ENCODE data around the gene COTL1. TPM values are rescaled to one million over a fixed set of nuclear protein-coding genes. Genes with fewer than 3 reads are reported as not detected.

Gene COTL1
- total RNA-seq, 2 experiments from 2014 or later = 179 to 181 TPM

- peaks cover 76% of the 10 kb centered on the region for H3K36me3 ChIP-seq (ENCODE audit: insufficient read depth, low read length)
- POLR2A ChIA-PET = interaction anchor here (1.0 to 2.8 kb wide), 2 partner anchors 10 to 16 kb away, joined by 5 to 11 read pairs; no protein-coding TSS in a partner anchor
- no peak overlapping the region for H3K4me3 Mint-ChIP-seq
- no peak overlapping the region for H3K27ac Mint-ChIP-seq
- no peak overlapping the region for H3K4me3 ChIP-seq (ENCODE audit: low read length)
- intact Hi-C loops (cut with DNase I, micrococcal nuclease) = loop anchor here (5.0 kb wide), 1 partner anchor 33 kb away; the partner anchor contains the start of gene COTL1 (in 2 of the 2)
- CTCF ChIA-PET = interaction anchor here (2.1 kb wide), 1 partner anchor 38 kb away, joined by 6 read pairs; no protein-coding TSS in a partner anchor
- H3K27me3 ChIP-seq (ENCODE audit: control insufficient read depth in 1 of 2, insufficient read depth in 2 of 2, low read length in 2 of 2) = no peaks in the 10 kb centered on the region
- no peaks in the 10 kb centered on the region for H3K9me3 ChIP-seq (ENCODE audit: control insufficient read depth in 1 of 2, insufficient read depth in 1 of 2, low read length in 2 of 2)
- H3K9me3 Mint-ChIP-seq = no peaks in the 10 kb centered on the region
- no peak for TF ChIP-seq CTCF (IDR thresholded peaks at IDR 0.05)
- H3K4me1 ChIP-seq (ENCODE audit: insufficient read depth, low read length) = peaks cover 41% of the 10 kb centered on the region
- H3K4me1 Mint-ChIP-seq (ENCODE audit: low read depth) = peaks cover 52% of the 10 kb centered on the region
- H3K27ac ChIP-seq (ENCODE audit: low read depth in 1 of 2, low read length in 2 of 2) = no peak overlapping the region
- ATAC-seq (ENCODE audit: poor library complexity) (no peak), DNase-seq (no peak)
- no peaks in the 10 kb centered on the region for H3K27me3 Mint-ChIP-seq
- peaks cover 82% of the 10 kb centered on the region for H3K36me3 Mint-ChIP-seq (ENCODE audit: low read depth)
Measured at GRCh38 chr16:84583995-84584394, 33.9 kb downstream of the COTL1 start.

- ATAC-seq (ENCODE audit: poor library complexity) (no peak), DNase-seq (no peak)
- H3K4me1 ChIP-seq (ENCODE audit: insufficient read depth, low read length) = peaks cover 49% of the 10 kb centered on the region
- no peaks in the 10 kb centered on the region for H3K27me3 ChIP-seq (ENCODE audit: control insufficient read depth in 1 of 2, insufficient read depth in 2 of 2, low read length in 2 of 2)
- CTCF ChIA-PET = interaction anchor here (1.2 kb wide), 1 partner anchor 30 kb away, joined by 4 read pairs; no protein-coding TSS in a partner anchor
- no peaks in the 10 kb centered on the region for H3K9me3 ChIP-seq (ENCODE audit: control insufficient read depth in 1 of 2, insufficient read depth in 1 of 2, low read length in 2 of 2)
- POLR2A ChIA-PET = interaction anchor here (1.4 kb wide), 1 partner anchor 11 kb away, joined by 4 read pairs; no protein-coding TSS in a partner anchor
- no peak overlapping the region for H3K27ac ChIP-seq (ENCODE audit: low read depth in 1 of 2, low read length in 2 of 2)
- peaks cover 83% of the 10 kb centered on the region for H3K36me3 Mint-ChIP-seq (ENCODE audit: low read depth)
- H3K36me3 ChIP-seq (ENCODE audit: insufficient read depth, low read length) = peaks cover 72% of the 10 kb centered on the region
- no peak for TF ChIP-seq CTCF (IDR thresholded peaks at IDR 0.05)
- peaks cover 62% of the 10 kb centered on the region for H3K4me1 Mint-ChIP-seq (ENCODE audit: low read depth)
- no peaks in the 10 kb centered on the region for H3K27me3 Mint-ChIP-seq
- no peak overlapping the region for H3K4me3 Mint-ChIP-seq
- H3K27ac Mint-ChIP-seq = peak overlapping the region; percentile 65
- intact Hi-C loops (cut with DNase I, micrococcal nuclease) = loop anchor here (5.0 kb wide), 1 partner anchor 34 kb away; the partner anchor contains the start of gene COTL1 (in 2 of the 2)
- no peak overlapping the region for H3K4me3 ChIP-seq (ENCODE audit: low read length)
- no peaks in the 10 kb centered on the region for H3K9me3 Mint-ChIP-seq
Measured at GRCh38 chr16:84582958-84583516, 34.8 kb downstream of the COTL1 start.

- CTCF ChIA-PET = interaction anchor here (0.7 kb wide), 1 partner anchor 394 kb away, joined by 4 read pairs; the partner anchor contains the start of gene TAF1C
- H3K27me3 Mint-ChIP-seq = no peaks in the 10 kb centered on the region
- POLR2A ChIA-PET = no interaction called here
Measured at GRCh38 chr16:84581158-84581557, 36.7 kb downstream of the COTL1 start.

More at GRCh38 chr16:84581158-84581557, 36.7 kb downstream of the COTL1 start:
- intact Hi-C loops (cut with DNase I, micrococcal nuclease) = loop anchor here (5.0 kb wide), 1 partner anchor 36 kb away; the partner anchor contains the start of gene COTL1 (in 2 of the 2)
- DNase-seq (no peak), ATAC-seq (ENCODE audit: poor library complexity) (no peak)
- Histone ChIP-seq H3K27me3 (ENCODE audit: control insufficient read depth in 1 of 2, insufficient read depth in 2 of 2, low read length in 2 of 2) (no peaks in the 10 kb centered on the region), H3K36me3 (ENCODE audit: insufficient read depth, low read length) (peaks cover 61% of the 10 kb centered on the region), H3K9me3 (ENCODE audit: control insufficient read depth in 1 of 2, insufficient read depth in 1 of 2, low read length in 2 of 2) (no peaks in the 10 kb centered on the region), H3K27ac (ENCODE audit: low read depth in 1 of 2, low read length in 2 of 2) (no peak overlapping the region), H3K4me1 (ENCODE audit: insufficient read depth, low read length) (peaks cover 61% of the 10 kb centered on the region), H3K4me3 (ENCODE audit: low read length) (no peak overlapping the region)
- H3K27ac Mint-ChIP-seq = peak overlapping the region; percentile 63
- peaks cover 79% of the 10 kb centered on the region for H3K4me1 Mint-ChIP-seq (ENCODE audit: low read depth)
- no peaks in the 10 kb centered on the region for H3K9me3 Mint-ChIP-seq
- peaks cover 82% of the 10 kb centered on the region for H3K36me3 Mint-ChIP-seq (ENCODE audit: low read depth)
- H3K4me3 Mint-ChIP-seq = no peak overlapping the region
- TF ChIP-seq CTCF (IDR thresholded peaks at IDR 0.05) = no peak

Data from CD4-positive, alpha-beta T cell (primary cell).